Measurements from ENCODE around the gene LY6G5C.
"Not testable (repeated sequence)": the region's sequence is repeated elsewhere in the genome, so short reads cannot be mapped to it uniquely, and the experiment has no call there.

The LY6G5C gene

DNA sequence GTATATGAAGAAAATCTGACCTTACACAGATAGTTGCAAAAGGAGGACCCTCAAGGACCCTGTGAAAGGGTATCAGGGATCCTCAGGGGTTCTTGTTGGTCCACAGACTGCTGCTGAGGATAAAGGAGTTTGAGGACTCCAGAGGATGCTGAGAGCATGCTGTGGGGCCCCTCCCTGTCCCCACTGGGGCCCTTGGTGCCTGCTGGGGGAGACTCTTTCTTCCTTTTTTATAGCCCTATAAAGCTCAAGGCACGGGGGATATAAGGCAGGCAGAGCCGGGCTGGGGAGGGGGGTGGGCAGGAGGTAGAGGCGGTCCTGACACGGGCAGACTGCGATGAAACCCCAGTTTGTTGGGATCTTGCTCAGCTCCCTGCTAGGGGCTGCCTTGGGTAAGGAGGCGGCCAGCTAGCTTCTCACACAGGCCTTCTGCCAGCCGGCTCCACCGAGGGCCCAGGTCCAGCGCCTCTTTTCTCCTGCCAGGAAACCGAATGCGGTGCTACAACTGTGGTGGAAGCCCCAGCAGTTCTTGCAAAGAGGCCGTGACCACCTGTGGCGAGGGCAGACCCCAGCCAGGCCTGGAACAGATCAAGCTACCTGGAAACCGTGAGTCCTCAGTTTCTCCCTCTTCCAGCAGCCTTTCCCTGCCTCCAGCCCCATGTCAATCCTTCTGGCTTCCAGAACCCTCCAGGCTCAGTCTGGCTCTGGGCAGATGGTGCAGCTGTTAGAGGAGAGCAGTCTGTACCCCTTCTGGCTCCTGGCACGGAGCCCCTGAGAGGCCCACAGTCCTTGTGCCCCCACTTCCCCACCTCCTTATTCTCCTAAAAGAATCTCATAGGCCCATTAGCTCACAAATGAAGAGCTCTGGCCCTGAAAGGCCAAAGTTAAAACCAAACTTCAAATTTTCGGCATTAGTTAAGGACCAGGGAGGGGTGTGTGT, 34.4 kb upstream of the LY6G5C start, which contains the start of gene LY6G6D:
Gene LY6G6D (plus strand): TSS at position 327 of the 937 bp plus-strand sequence. CDS start 8 bp downstream, at position 335.
- no peak for DNase-seq (ENCODE audit: low read depth, low spot score)

DNA sequence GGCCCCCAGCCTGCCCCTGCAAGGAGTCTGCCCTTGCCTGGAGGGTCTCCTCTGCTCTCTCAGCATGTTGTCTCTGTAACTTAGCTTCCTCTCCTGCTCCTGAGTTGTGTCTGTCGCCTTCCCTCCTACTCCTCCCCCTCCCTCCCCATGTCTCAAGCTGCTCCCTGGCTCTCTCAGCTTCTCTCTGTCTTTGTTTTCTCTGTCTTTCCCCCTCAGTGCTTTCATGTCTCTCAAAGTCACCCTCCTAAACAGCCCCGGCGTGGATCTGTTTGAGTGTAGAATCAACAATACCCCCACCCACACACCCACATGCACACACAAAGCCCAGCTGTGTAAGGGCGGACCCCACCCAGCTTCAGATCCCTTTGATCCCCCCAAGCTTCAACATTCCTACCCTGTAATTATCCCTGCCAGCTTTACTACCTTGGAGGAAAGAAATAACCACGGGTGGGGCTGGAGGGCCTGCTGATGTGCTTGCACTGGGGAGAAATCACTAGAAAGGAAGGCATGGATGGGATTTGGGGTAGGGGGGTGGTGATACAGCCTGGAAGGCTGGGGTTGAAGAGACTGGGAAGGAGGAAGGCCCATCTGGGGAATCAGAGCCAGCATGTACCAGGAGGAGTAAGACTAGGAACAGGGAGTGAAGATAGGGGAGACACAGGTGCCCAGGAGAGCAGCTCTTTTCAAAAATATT, 33.3 kb upstream of the LY6G5C start:
- DNase-seq (ENCODE audit: low read depth, low spot score) = no peak

DNA sequence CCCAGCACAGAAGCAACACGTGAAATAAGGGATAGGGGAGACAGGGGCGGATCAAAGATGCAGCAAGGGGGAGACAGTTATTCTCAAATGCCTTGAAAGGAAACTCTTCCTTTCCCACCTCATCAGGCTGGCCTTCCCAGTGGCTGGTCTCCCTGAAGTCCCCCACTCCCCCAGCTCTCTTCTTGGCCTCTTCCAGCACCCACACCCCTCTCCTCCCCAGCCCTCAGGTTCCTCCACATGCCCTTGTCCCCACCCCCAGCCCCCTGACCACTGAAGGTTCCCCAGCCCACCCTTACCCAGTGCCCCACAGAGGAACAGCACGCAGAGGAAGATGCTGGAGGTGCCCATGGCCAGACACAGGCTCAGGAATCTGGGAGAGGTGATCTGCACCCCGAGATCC, 32.6 kb upstream of the LY6G5C start:
- DNase-seq (ENCODE audit: low read depth, low spot score) = no peak

DNA sequence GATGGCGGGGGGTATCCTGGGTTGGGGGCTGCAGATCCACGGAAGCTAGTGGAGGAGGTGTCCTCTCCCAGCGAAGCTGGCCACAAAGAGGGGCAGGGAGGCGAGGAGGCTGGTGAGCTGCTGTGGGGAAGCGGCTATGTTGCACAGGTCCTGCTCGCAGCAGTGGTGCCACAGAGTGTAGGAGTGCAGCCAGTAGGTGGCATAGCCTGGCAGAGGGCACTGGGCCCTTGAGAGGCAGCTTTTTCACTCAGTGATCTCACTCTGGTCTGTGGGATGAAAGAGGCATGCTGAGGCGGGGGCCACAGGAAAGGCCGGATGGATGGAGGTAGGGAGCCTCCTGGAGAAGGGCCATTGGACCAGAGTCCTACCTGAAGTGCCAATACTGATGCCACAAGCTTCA, 31.4 kb upstream of the LY6G5C start:
- DNase-seq (ENCODE audit: low read depth, low spot score) = no peak

DNA sequence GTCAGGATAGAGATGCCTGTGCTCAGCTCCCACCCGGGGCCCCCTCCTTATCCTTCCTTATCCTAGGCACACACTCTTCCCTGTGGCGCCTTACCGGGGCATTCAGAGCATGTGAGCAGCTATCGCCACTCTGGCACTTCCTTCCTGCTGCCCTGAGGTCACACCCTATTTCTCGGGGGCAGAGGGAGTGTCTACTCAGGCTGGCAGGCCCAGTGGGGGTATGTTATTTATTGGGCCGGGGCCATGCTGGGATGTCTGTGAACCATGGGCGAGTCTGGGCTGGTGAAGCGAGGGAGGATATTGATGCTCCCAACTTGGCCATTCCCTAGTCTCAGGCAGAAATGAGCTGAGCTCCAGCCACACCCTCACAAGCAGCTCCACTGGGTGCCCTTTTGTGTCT, 30.4 kb upstream of the LY6G5C start:
- DNase-seq (ENCODE audit: low read depth, low spot score) = no peak

DNA sequence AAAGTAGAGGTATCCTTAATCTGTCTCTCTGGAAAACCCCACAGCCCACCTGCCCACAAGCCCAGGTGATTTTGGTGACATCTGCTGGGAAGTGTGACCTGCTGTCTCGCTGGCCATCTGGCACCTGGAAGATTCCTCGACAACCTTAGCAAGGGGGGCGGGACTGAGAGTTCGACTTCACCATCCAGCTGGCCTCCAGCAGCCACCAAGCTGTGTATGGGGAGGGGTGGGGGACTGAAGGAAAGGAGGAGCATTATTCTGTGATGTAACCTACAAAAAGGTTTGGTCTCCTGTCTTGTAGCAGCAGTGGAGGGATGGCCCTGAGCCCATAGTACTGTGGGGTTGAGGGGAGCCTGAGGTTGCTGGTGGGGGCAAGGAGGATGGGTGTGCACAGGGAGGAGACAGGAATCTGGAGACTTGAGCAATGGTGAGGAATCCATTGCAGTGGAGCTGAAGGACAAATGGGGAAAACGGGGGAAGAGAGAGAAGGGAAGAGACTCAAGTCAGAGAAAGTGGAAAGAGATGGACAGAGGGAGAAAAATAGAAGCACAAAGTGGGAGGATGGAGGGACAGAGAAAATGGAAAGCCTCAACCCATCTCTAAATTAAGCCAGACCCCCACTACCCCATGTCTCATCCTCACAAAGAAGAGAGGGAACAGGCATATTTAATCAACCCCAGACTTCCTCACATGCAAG, 29.8 kb upstream of the LY6G5C start:
- DNase-seq (ENCODE audit: low read depth, low spot score) = no peak

DNA sequence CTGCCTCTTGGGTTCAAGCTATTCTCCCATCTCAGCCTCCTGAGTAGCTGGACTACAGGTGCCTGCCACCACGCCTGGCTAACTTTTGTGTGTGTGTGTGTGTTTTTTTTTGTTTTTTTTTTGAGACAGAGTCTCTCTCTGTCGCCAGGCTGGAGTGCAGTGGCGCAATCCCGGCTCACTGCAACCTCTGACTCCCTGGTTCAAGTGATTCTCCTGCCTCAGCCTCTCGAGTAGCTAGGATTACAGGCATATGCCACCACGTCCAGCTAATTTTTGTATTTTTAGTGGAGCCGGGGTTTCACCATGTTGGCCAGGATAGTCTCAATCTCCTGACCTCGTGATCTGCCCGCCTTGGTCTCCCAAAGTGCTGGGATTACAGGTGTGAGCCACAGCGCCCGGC, 28.3 kb upstream of the LY6G5C start:
- not testable (repeated sequence) for DNase-seq (ENCODE audit: low read depth, low spot score)

DNA sequence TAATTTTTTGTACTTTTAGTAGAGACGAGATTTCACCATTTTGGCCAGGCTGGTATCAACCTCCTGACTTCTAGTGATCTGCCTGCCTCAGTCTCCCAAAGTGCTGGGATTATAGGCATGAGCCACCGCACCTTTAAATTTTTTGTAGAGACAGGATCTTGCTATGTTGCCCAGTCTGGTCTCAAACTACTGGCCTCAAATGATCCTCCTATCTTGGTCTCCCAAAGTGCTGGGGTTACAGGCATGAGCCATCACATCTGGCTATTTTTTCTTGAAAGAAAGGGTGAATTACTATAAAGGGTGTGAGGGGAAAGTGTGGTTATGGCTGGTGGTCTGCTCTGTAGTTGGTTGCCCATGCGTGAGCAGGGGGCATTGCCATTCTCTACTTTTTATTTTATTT, 27.4 kb upstream of the LY6G5C start:
- no peak for DNase-seq (ENCODE audit: low read depth, low spot score)

DNA sequence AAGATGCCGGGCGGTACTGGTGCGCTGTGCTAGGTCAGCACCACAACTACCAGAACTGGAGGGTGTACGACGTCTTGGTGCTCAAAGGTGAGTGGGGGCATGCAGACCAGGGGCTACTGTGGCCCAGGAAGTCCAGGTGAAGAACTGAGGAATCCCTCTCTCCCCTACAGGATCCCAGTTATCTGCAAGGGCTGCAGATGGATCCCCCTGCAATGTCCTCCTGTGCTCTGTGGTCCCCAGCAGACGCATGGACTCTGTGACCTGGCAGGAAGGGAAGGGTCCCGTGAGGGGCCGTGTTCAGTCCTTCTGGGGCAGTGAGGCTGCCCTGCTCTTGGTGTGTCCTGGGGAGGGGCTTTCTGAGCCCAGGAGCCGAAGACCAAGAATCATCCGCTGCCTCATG, 26.8 kb upstream of the LY6G5C start:
- no peak for DNase-seq (ENCODE audit: low read depth, low spot score)

DNA sequence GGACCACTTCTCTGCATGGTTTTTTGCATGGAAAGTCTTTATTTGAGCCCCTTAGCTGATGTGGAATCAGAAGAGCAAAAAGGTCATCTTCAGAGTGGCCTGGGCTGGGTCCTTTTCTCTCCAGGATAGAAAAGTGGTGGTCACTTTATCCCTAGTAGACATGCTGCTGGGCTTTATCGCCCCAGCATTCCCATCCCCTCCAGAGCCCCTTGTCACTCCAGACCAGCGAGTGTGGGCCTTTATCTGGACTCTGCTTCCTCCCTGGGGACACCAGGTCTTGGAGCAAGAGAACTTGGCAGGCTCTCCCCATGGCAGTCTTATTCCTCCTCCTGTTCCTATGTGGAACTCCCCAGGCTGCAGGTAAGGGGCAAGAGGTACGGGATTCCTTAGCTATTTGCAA, 25.7 kb upstream of the LY6G5C start, which contains the start of gene LY6G6F:
Gene LY6G6F (plus strand): TSS at position 268 of the 400 bp plus-strand sequence. CDS start 41 bp downstream, at position 309.
- DNase-seq (ENCODE audit: low read depth, low spot score) = no peak

DNA sequence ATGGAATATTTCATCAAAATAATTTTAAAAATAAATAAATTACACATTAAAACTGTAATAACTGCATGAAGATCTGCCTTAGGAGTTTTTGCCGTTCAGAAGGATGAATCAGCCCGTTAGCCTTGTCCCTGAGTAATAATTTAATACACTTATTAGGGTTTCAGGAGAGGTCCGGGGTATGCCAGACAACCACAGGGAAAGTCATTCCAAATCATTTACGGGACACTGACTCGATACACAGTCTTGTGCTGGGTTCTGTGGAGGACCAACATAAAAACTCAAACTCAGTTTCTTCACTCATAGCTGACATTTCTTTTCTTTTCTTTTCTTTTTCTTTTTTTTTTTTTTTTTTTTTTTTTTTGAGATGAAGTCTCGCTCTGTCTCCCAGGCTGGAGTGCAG, 25.1 kb upstream of the LY6G5C start:
- DNase-seq (ENCODE audit: low read depth, low spot score) = no peak

DNA sequence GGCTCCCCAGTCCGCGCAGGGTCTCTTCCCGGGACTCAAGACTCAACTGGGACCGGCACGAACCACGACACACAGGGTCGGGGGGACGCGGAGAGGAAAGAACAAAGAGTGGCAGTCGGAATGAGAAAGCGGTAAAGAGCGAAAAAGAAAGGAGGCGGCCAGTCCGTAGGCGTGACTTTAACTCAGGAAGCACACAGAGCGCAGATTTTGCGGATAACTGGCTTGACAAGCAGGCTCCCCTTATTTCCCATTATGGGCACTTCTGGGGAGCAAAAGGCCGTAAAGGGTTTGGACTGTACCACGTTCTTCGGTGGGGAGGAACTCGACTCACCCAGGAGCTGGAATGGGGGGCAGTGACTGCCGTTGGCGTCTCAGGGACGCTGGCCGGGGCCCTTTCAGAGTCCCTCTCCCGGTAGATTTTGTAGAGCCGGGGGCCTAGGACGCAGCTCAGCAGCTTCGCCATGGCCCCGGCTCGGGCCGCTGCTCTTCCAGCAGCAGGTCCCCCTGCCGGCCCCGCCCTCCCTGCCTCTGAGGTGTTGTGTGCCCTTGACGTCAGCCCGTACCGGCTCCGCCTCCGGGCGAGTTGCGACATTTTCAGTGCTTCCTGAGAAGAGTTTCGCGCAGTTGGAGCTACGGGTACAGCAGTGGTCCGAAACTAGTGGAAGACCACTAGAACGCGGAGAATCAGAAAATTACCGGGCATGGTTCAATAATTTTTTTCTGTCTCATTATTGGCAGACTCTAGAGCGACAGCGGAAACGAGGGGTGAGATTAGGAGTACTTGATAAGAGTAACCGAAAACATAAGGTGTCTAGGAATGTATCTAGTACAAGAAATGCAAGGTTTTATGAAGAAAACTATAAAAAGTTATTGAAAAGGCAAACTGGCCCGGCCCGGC, 22.2 kb upstream of the LY6G5C start, which contains the start of gene ABHD16A:
Gene ABHD16A (minus strand): TSS at position 506 of the 898 bp plus-strand sequence. CDS start 43 bp downstream, at position 463.
- DNase-seq (ENCODE audit: low read depth, low spot score) = peak; percentile 95

DNA sequence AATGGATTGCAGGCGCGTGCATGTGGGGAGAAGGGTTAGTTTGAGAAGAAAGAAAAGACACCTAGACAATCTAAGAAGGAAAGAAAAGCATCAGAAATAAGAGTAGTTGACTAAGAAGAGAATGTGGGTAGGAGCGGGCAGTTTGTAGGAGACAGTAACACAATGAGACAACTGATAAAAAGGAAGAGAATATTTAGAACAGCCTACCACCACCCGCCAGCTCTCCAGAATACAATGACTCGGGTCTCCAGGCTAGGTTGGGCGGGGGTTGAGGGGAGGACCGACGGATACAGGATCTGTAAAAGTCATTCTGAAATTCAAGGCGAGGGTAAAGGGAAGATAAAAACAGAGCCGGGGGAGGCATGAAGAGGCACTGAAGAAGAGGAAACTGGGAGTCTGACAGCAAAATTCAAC, 21.5 kb upstream of the LY6G5C start:
- DNase-seq (ENCODE audit: low read depth, low spot score) = no peak

DNA sequence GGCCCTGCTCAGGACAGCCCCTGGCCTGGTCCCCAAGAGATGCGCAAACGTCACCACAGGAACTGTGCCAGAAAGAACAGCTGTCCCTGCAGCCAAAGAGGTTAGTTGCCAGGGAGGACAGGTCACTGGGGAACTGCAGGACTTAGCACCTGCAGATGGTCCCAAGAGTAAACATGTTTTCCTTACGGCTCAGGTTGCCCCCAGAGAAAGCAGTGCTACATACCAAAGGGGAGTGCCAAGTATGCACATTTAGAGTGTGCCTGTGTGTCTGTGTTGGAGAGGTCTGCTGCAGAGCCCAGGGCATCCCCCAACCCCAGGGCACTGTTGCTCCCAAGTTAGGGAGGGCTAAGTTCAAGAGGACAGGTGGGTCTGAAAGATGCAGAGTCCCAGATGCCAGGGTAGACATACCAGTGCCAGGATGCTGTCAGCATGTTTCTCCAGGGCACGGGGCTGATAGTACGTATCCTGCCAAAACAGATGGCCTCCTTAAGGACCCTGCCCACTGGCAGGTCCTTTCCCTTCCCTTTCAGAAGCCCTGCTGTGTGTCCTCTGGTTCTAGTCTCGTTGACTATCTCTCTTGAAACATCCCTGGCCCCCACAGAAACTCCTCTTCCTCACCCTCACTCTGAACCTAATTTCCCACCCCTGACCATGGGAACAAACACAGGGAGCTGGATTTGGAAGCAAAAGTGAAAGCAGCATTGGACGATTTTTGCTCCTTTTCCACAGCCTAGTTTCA, 21.0 kb upstream of the LY6G5C start:
- no peak for DNase-seq (ENCODE audit: low read depth, low spot score)

DNA sequence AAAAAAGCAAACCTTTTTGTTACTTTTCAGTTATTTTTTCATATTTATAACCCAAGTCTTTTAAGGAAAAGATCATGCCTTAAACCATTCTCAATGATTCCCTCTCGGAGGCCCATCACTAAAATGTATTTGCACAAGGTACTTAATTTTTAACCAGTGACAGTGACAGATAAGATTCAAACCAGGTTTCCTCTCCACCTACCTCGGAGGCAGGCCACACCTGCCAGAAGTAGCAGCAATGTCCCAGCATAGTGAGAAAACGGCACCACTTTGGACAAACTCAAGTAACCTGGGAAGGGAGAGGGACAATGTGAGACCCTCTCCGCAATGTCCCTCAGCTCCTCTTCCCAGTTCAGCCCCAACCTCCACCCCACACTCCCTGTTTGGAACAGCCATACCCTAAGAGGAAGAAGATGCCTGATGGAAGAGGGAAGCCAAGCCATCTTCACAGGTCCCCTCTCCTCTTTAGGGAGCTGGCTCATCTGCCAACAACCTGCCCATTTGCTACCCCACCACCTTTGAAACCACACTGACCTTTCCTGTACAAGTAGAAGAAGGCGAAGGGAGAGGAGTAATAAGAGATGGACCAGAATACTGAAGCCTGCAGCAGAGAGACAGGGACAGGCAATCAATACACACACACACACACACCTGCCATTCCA, 20.0 kb upstream of the LY6G5C start:
- no peak for DNase-seq (ENCODE audit: low read depth, low spot score)

DNA sequence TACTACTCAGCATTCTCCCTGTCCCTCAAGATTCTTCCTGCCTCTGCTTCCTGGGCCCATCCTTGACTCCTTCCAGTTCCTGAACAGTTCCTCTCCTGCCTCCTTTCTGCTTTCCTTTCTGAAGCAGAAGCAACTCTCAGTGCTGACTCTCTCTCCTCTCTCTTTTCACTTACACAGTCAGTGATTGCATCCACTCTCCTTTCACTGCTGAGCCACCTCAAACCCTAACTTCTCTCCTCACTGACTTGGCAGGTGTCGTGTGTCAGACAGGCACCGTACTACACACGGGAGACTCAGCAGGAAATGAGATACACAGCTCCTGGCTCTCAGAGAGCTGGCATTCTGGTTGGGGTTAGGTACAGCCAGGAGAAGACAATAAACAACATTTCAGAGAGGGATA, 16.7 kb upstream of the LY6G5C start:
- DNase-seq (ENCODE audit: low read depth, low spot score) = no peak

DNA sequence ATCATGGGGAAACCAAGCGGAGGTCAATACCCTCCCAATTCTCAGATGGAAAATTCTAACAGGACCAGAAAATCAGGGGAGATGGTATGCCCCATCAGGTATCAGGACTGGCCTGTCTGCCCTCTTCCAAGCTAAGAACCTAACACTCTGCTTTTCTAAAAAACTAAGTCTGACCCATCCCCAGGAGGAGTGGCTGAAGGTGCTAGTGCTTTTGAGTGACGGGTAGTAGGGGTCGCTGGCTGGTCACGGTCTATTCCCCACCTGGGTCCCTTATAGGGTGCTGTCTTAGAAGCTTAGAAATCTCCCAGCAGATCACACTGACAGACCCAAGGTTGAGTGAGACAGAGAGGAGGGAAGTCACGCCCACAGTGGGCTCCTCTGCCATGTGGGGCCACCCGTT, 12.7 kb upstream of the LY6G5C start:
- no peak for DNase-seq (ENCODE audit: low read depth, low spot score)

DNA sequence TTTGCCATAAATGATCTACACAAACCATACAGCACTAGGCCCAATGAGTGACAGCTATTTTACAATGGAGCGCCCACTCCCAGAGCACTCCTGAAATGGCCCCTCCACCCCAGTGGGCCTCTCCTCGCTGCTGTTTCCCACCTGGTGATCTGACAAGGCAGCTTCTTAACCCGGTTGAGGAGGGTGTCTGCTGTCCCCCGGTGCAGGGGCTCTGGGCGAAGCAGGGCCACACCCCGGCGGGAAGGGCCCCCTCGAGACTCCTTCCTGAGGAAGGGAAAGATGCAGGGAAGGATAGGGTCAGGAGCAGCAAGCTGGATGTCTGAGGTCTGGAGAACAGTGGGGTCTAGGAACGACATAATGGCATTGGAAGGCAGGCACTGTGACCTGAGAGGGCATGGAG, 12.0 kb upstream of the LY6G5C start:
- no peak for DNase-seq (ENCODE audit: low read depth, low spot score)

DNA sequence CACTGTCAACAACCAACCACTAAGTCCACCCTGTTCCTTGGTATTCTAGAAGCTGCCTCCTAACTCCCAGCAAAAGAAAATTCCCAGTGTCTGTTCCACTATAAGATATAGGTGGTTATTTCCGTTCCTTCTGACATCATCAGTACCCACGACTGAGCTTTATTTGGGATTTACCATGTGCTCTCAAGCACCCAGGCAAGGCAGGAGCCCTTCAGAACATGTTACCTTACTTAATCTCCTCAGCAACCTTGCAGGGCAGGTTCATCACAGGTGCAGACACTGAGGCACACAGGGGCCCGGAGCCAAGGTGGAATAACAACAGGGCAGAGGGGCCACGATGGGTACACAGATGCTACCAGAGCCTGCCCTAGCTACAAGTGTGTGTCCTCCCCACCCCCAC, 11.5 kb upstream of the LY6G5C start:
- no peak for DNase-seq (ENCODE audit: low read depth, low spot score)
